VCaP (cell line): ENCODE results near the gene CSF2.

Experiments
- H3K27ac ChIP-seq: fragments of 450-650 bp; 2 replicates; pipeline ENCODE4 v1.5.1; 2017
- CTCF ChIP-seq: fragments of 450-650 bp; conservative IDR thresholded peaks from 2 replicates; pipeline ENCODE4 v1.5.1; 2017; ENCODE audit warnings: mild to moderate bottlenecking, moderate library complexity

The CSF2 gene

GRCh38 chr5:132050136-132050535, 23.5 kb upstream of the CSF2 start:
- TF ChIP-seq CTCF: no peak
- H3K27ac ChIP-seq: no peak overlapping the region

GRCh38 chr5:132050661-132051552, 22.7 kb upstream of the CSF2 start:
- no peak for TF ChIP-seq CTCF
- H3K27ac ChIP-seq: no peak overlapping the region

- H3K27ac ChIP-seq: no peak overlapping the region
- no peak for TF ChIP-seq CTCF
These were observed 21.1 kb upstream of the CSF2 start for GRCh38 chr5:132052520-132052919.

GRCh38 chr5:132053483-132053882, 20.1 kb upstream of the CSF2 start:
- no peak overlapping the region for H3K27ac ChIP-seq
- TF ChIP-seq CTCF: no peak

GRCh38 chr5:132054031-132054696, 19.4 kb upstream of the CSF2 start:
- no peak for TF ChIP-seq CTCF
- H3K27ac ChIP-seq: no peak overlapping the region

- H3K27ac ChIP-seq: no peak overlapping the region
- no peak for TF ChIP-seq CTCF
These were observed 18.7 kb upstream of the CSF2 start for GRCh38 chr5:132054697-132055440.

- TF ChIP-seq CTCF: no peak
- no peak overlapping the region for H3K27ac ChIP-seq
These were observed 18.2 kb upstream of the CSF2 start for GRCh38 chr5:132055441-132055807.
